Astrocyte of the cerebellum (primary cell): ENCODE results near the gene AURKB.

Experiments
- DNase-seq: peaks from one replicate; pipeline ENCODE4 v3.0.0-alpha.2; 2011; ENCODE audit warnings: low read depth
- H3K4me3 ChIP-seq: 2 replicates; pipeline ENCODE4 v1.5.1; 2011; ENCODE audit warnings: mild to moderate bottlenecking, low read depth, low read length, moderate library complexity
- CTCF ChIP-seq: IDR thresholded peaks from 2 replicates; pipeline ENCODE4 v1.5.1; 2012; ENCODE audit warnings: low read length, low read depth, moderate library complexity, mild to moderate bottlenecking; ENCODE audit errors: missing control alignments
- in situ Hi-C: cut with HindIII; loops from 2 replicates; pipeline ENCODE4 v1.10.0; 2017; ENCODE audit warnings: low sequenced_read_pairs

AURKB gene

GRCh38 chr17:8188263-8188839 is 22.0 kb downstream of the AURKB start:
- H3K4me3 ChIP-seq = peak overlapping the region; percentile 96
- in situ Hi-C loops = loop anchor here (25.0 kb wide), 1 partner anchor 124 kb away; the partner anchor contains the start of gene ARHGEF15
- TF ChIP-seq CTCF = no peak
- DNase-seq = no peak

GRCh38 chr17:8187517-8188262 is 22.7 kb downstream of the AURKB start:
- peak; percentile 98 for DNase-seq
- TF ChIP-seq CTCF = no peak
- in situ Hi-C loops = loop anchor here (25.0 kb wide), 1 partner anchor 125 kb away; the partner anchor contains the start of gene ARHGEF15
- H3K4me3 ChIP-seq = peak overlapping the region; percentile 96

- peak overlapping the region; percentile 96 for H3K4me3 ChIP-seq
- in situ Hi-C loops = loop anchor here (25.0 kb wide), 1 partner anchor 125 kb away; the partner anchor contains the start of gene ARHGEF15
- TF ChIP-seq CTCF = peak; percentile 45
- DNase-seq = peak; percentile 91
Measured at GRCh38 chr17:8186787-8187516, 23.4 kb downstream of the AURKB start.

GRCh38 chr17:8186446-8186786 is 24.0 kb downstream of the AURKB start:
- in situ Hi-C loops = loop anchor here (25.0 kb wide), 1 partner anchor 126 kb away; the partner anchor contains the start of gene ARHGEF15

GRCh38 chr17:8185582-8186445 is 24.6 kb downstream of the AURKB start:
- no peak for TF ChIP-seq CTCF
- no peak for DNase-seq
- in situ Hi-C loops = loop anchor here (25.0 kb wide), 1 partner anchor 126 kb away; the partner anchor contains the start of gene ARHGEF15
- H3K4me3 ChIP-seq = peak overlapping the region; percentile 96

More at GRCh38 chr17:8186446-8186786, 24.0 kb downstream of the AURKB start:
- no peak for DNase-seq
- H3K4me3 ChIP-seq = peak overlapping the region; percentile 96
- TF ChIP-seq CTCF = no peak
